K562 (cell line): Measurements from ENCODE around the gene ATP12A. TPM values are rescaled to one million over a fixed set of nuclear protein-coding genes. Genes with fewer than 3 reads are reported as not detected.

Experiments
- ATAC-seq: fragments of 200-7000 bp; cut with Tn5 transposase; 3 replicates; pipeline ENCODE4 v1.9.1; 2020; ENCODE audit warnings: moderate library complexity
- BruUV-seq: library from RNA; stranded (reverse); fragments of 400-500 nt; replicated peaks from 2 replicates; lab custom pipeline; 2021; lab: Mats Ljungman, UMichigan
- CTCF ChIA-PET: fragments of 300-600 bp; formaldehyde crosslinking; extraction: SDS; loops from one replicate; lab custom pipeline; 2021; ENCODE audit warnings: low intra/inter-chr PET ratio; lab: Yijun Ruan, JAX
- POLR2A ChIA-PET: fragments of 300-600, 350-650 bp; sonication (Branson Sonifier 250); formaldehyde crosslinking; extraction: SDS; loops from one replicate; lab custom pipeline; 2021; ENCODE audit warnings: antibody characterized with exemption, inconsistent platforms; lab: Yijun Ruan, JAX
- DNase-seq, 4 experiments: peaks; one replicate each; pipeline versions ENCODE4 v3.0.0 to v3.0.0-alpha.2; 2011 to 2018; ENCODE audit warnings: low spot score in 3 of 4, mixed read lengths in 3 of 4; ENCODE audit errors: extremely low read depth in 1 of 4
- FAIRE-seq: peaks from 2 replicates; lab custom pipeline; 2011; peaks lifted over from hg19 to GRCh38; lab: Jason Lieb, UNC
- H2AFZ ChIP-seq: 2 replicates; pipeline ENCODE4 v1.6.0; 2011; ENCODE audit warnings: low read depth, low read length, control low read depth, inconsistent platforms
- H3K27ac ChIP-seq: fragments of 200-600 bp; 3 replicates; pipeline ENCODE4 v1.8.0; 2011; ENCODE audit warnings: low read depth, mild to moderate bottlenecking, control low read depth, inconsistent platforms, low read length, moderate library complexity, mixed read lengths; ENCODE audit errors: extremely low read depth
- H3K27me3 ChIP-seq, 2 experiments: fragments of 300-600 bp in 1 of 2; 2 replicates in 1 of 2; 3 replicates in 1 of 2; pipeline versions ENCODE4 v1.6.0 to v1.8.0; 2011; ENCODE audit warnings: inconsistent platforms in 2 of 2, low read length in 2 of 2, mild to moderate bottlenecking in 1 of 2, mixed read lengths in 1 of 2, moderate library complexity in 1 of 2; ENCODE audit not compliant: control insufficient read depth in 2 of 2, insufficient read depth in 2 of 2
- H3K36me3 ChIP-seq: fragments of 300-600 bp; 3 replicates; pipeline ENCODE4 v1.8.0; 2011; ENCODE audit warnings: mild to moderate bottlenecking, low read length, inconsistent platforms; ENCODE audit not compliant: control insufficient read depth, insufficient read depth
- H3K4me1 ChIP-seq, 2 experiments: fragments of 200-600 bp in 1 of 2; replicated peaks in 1 of 2; 2 replicates in 1 of 2; 3 replicates in 1 of 2; pipeline versions ENCODE4 v1.5.1 to v1.8.0; 2011; ENCODE audit warnings: inconsistent platforms in 2 of 2, low read length in 2 of 2, mild to moderate bottlenecking in 1 of 2, mixed read lengths in 1 of 2, moderate library complexity in 1 of 2; ENCODE audit not compliant: control insufficient read depth in 2 of 2, insufficient read depth in 2 of 2
- H3K4me2 ChIP-seq: 2 replicates; pipeline ENCODE4 v1.6.1; 2011; ENCODE audit warnings: low read length, control low read depth, inconsistent platforms, mixed read lengths; ENCODE audit not compliant: insufficient read depth
- H3K4me3 ChIP-seq: fragments of 200-600 bp; sonication (generic), shearing (Covaris generic); 2 replicates; pipeline ENCODE4 v1.5.1; 2016; ENCODE audit warnings: control low read depth, inconsistent platforms
- H3K79me2 ChIP-seq: fragments of 200-600 bp; 3 replicates; pipeline ENCODE4 v1.8.0; 2011; ENCODE audit warnings: low read length, inconsistent platforms; ENCODE audit not compliant: control insufficient read depth, insufficient read depth
- H3K9ac ChIP-seq, 2 experiments: 2 replicates each; pipeline versions ENCODE4 v1.6.0 to v1.6.1; 2011; ENCODE audit warnings: low read depth in 2 of 2, low read length in 2 of 2, control low read depth in 1 of 2, inconsistent platforms in 1 of 2, mild to moderate bottlenecking in 1 of 2, mixed read lengths in 1 of 2; ENCODE audit not compliant: insufficient read depth in 1 of 2
- H3K9me1 ChIP-seq: one replicate; pipeline ENCODE4 v1.6.0; 2011; ENCODE audit warnings: inconsistent platforms, mild to moderate bottlenecking, low read length, moderate library complexity; ENCODE audit not compliant: control insufficient read depth, insufficient read depth
- H3K9me3 ChIP-seq: replicated peaks from 2 replicates; pipeline ENCODE4 v1.5.1; 2011; ENCODE audit warnings: low read depth, low read length, inconsistent platforms; ENCODE audit not compliant: control insufficient read depth, insufficient read depth
- H4K20me1 ChIP-seq: replicated peaks from 2 replicates; pipeline ENCODE4 v1.6.1; 2011; ENCODE audit warnings: low read length, inconsistent platforms, mixed read lengths; ENCODE audit not compliant: control insufficient read depth, insufficient read depth
- ASH1L ChIP-seq: fragments of 450-650 bp; IDR thresholded peaks from 2 replicates; pipeline ENCODE4 v1.6.1; 2018; ENCODE audit warnings: borderline replicate concordance, mild to moderate bottlenecking, low read depth; ENCODE audit not compliant: partially characterized antibody
- FOXA3 ChIP-seq, 2 experiments: fragments of 450-650 bp in 1 of 2; sonication (generic) in 1 of 2; formaldehyde crosslinking; IDR thresholded peaks in 1 of 2; conservative IDR thresholded peaks in 1 of 2; 2 replicates each; pipeline versions ENCODE4 v1.4.0 to v1.8.0; 2020 to 2022; ENCODE audit warnings: mild to moderate bottlenecking in 2 of 2, missing genetic modification reagents in 1 of 2
- GTF2A2 ChIP-seq: IDR thresholded peaks from 2 replicates; pipeline ENCODE4 v1.6.1; 2016; ENCODE audit warnings: mild to moderate bottlenecking, missing genetic modification characterization, missing compliant biosample characterization
- HNRNPLL ChIP-seq: fragments of 200-400 bp; formaldehyde crosslinking; IDR thresholded peaks from 2 replicates; pipeline ENCODE4 v1.6.1; 2017; ENCODE audit warnings: low read length, low read depth, mild to moderate bottlenecking; ENCODE audit not compliant: poor library complexity, severe bottlenecking
- MAZ ChIP-seq, 2 experiments: fragments of 450-650 bp in 1 of 2; sonication (generic) in 1 of 2; formaldehyde crosslinking; IDR thresholded peaks in 1 of 2; conservative IDR thresholded peaks in 1 of 2; 2 replicates each; pipeline versions ENCODE4 v1.4.0 to v1.5.0; 2020; ENCODE audit warnings: mild to moderate bottlenecking in 1 of 2, missing genetic modification reagents in 1 of 2
- TBP ChIP-seq: optimal IDR thresholded peaks from 2 replicates; pipeline ENCODE3; 2011; ENCODE audit warnings: low read depth, low read length, improper control_type of control experiment
- THRAP3 ChIP-seq: fragments of 450-650 bp; IDR thresholded peaks from 2 replicates; pipeline ENCODE4 v1.6.1; 2016; ENCODE audit warnings: mild to moderate bottlenecking, inconsistent platforms, borderline replicate concordance
- WGBS: fragments of 100-300 bp; shearing (Covaris generic); methylation state at CpG from one replicate; pipeline ENCODE4 v1.1.6; 2016; ENCODE audit warnings: low coverage, mixed read lengths; ENCODE audit not compliant: insufficient coverage; ENCODE audit errors: missing lambda C conversion rate; 5-methylcytosine and 5-hydroxymethylcytosine counted together
- in situ Hi-C: fragments of 300-500 bp; cut with MboI; formaldehyde crosslinking; loops from 4 replicates; pipeline ENCODE4 v1.15.0; 2018; ENCODE audit warnings: inconsistent platforms, mixed read lengths
- intact Hi-C: fragments of 100-400 bp; cut with micrococcal nuclease; formaldehyde crosslinking; loops from 2 replicates; pipeline ENCODE4 v1.14.2; 2022
- polyA plus RNA-seq, 8 experiments: library from polyadenylated mRNA; depleted of rRNA in 4 of 8; stranded (reverse) in 5 of 8; unstranded in 3 of 8; fragments of >200 nt; fragmentation: Nextera tagmentation in 2 of 8; fragmentation: Illumina TruSeq in 1 of 8; extraction: Ambion mirVana in 2 of 8; extraction: Trizol in 1 of 8; gene quantifications; 2 replicates each; pipeline versions ENCODE4 v1.2.1 to v1.2.3, GENCODE V29; 2011 to 2014; ENCODE audit warnings: inconsistent platforms in 1 of 8, missing spikeins in 1 of 8
- total RNA-seq, 7 experiments: library from RNA; depleted of rRNA in 6 of 7; stranded (reverse); fragments of >200 nt in 6 of 7; fragmentation: Illumina TruSeq in 2 of 7; extraction: Trizol in 2 of 7; gene quantifications; 2 replicates each; pipeline versions ENCODE4 v1.2.1 to v1.2.3, GENCODE V29; 2011 to 2021; ENCODE audit warnings: low replicate concordance in 1 of 7
- TF ChIP-seq, protein P1 (sequence below): fragments of 200-800 bp; sonication (Bioruptor generic); IDR thresholded peaks from 2 replicates; pipeline ENCODE4 v1.6.1; 2017; ENCODE audit warnings: missing genetic modification characterization, missing compliant biosample characterization
- TF ChIP-seq, protein P2 (sequence below): fragments of 250-450 bp; sonication (Bioruptor Pico); IDR thresholded peaks from 2 replicates; pipeline ENCODE4 v1.5.0; 2021; ENCODE audit warnings: mild to moderate bottlenecking, moderate library complexity
- TF ChIP-seq, protein P3 (sequence below): sonication (generic); formaldehyde crosslinking; IDR thresholded peaks from 2 replicates; pipeline ENCODE4 v1.8.1; 2023; ENCODE audit warnings: missing genetic modification reagents, mild to moderate bottlenecking, borderline replicate concordance

Gene ATP12A
- total and polyA plus RNA-seq, 9 of the 15 experiments (the other 6 are each of a cell fraction or from before 2014, with no cell fraction given), result not detected

DNA sequence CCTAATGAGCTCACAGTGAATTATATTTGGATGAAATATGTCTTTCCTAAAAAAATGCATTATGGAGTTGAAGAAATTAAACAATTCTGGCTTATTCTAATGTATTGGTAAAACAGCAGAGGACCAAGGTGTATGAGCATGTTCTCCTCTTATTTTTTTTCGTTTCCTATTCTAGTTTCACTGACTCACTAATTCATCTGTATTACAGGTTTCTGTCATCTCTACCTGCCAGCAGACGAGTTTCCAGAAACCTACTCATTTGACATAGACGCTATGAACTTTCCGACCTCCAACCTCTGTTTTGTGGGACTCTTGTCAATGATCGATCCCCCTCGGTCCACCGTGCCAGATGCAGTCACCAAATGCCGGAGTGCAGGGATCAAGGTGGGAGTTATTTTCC, 20.3 kb downstream of the ATP12A start:
- FAIRE-seq (no peak), DNase-seq (no peak), ATAC-seq (no peak)
- in situ Hi-C loops (no loop called here), intact Hi-C loops (no loop called here)
- H3K36me3 ChIP-seq, result no peaks in the 10 kb centered on the region
- H3K9me1 ChIP-seq, result no peaks in the 10 kb centered on the region
- no peaks in the 10 kb centered on the region for H3K79me2 ChIP-seq
- no peak overlapping the region for H3K4me2 ChIP-seq
- no peak overlapping the region for H3K27ac ChIP-seq
- no peaks in the 10 kb centered on the region for H4K20me1 ChIP-seq
- CTCF ChIA-PET, result no interaction called here
- BruUV-seq, result no TSS peak
- no peaks in the 10 kb centered on the region for H3K9me3 ChIP-seq
- no peaks in the 10 kb centered on the region for H3K4me1 ChIP-seq
- no peak overlapping the region for H3K4me3 ChIP-seq
- no peak overlapping the region for H2AFZ ChIP-seq
- POLR2A ChIA-PET, result no interaction called here
- H3K9ac ChIP-seq, result no peak overlapping the region
- WGBS, result 2% methylated on average over 5 of the region's 8 CpGs
- H3K27me3 ChIP-seq, result peaks cover 0 to 23% of the 10 kb centered on the region in 2 experiments; a peak in 2 of 5 replicates
- no peak for TF ChIP-seq FOXA3 (CRISPR knock-in tag; conservative IDR thresholded peaks at IDR 0.05 in 1 of 2, IDR thresholded peaks at IDR 0.05 in 1 of 2)
- TF ChIP-seq, protein P1, sequence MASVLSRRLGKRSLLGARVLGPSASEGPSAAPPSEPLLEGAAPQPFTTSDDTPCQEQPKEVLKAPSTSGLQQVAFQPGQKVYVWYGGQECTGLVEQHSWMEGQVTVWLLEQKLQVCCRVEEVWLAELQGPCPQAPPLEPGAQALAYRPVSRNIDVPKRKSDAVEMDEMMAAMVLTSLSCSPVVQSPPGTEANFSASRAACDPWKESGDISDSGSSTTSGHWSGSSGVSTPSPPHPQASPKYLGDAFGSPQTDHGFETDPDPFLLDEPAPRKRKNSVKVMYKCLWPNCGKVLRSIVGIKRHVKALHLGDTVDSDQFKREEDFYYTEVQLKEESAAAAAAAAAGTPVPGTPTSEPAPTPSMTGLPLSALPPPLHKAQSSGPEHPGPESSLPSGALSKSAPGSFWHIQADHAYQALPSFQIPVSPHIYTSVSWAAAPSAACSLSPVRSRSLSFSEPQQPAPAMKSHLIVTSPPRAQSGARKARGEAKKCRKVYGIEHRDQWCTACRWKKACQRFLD (CRISPR knock-in tag), result no peak
- no peak for TF ChIP-seq TBP
- TF ChIP-seq HNRNPLL, result no peak
- TF ChIP-seq ASH1L, result no peak
- TF ChIP-seq MAZ (CRISPR knock-in tag; conservative IDR thresholded peaks at IDR 0.05 in 1 of 2, IDR thresholded peaks at IDR 0.05 in 1 of 2), result no peak
- no peak for TF ChIP-seq THRAP3
- no peak for TF ChIP-seq GTF2A2
- TF ChIP-seq, protein P2, sequence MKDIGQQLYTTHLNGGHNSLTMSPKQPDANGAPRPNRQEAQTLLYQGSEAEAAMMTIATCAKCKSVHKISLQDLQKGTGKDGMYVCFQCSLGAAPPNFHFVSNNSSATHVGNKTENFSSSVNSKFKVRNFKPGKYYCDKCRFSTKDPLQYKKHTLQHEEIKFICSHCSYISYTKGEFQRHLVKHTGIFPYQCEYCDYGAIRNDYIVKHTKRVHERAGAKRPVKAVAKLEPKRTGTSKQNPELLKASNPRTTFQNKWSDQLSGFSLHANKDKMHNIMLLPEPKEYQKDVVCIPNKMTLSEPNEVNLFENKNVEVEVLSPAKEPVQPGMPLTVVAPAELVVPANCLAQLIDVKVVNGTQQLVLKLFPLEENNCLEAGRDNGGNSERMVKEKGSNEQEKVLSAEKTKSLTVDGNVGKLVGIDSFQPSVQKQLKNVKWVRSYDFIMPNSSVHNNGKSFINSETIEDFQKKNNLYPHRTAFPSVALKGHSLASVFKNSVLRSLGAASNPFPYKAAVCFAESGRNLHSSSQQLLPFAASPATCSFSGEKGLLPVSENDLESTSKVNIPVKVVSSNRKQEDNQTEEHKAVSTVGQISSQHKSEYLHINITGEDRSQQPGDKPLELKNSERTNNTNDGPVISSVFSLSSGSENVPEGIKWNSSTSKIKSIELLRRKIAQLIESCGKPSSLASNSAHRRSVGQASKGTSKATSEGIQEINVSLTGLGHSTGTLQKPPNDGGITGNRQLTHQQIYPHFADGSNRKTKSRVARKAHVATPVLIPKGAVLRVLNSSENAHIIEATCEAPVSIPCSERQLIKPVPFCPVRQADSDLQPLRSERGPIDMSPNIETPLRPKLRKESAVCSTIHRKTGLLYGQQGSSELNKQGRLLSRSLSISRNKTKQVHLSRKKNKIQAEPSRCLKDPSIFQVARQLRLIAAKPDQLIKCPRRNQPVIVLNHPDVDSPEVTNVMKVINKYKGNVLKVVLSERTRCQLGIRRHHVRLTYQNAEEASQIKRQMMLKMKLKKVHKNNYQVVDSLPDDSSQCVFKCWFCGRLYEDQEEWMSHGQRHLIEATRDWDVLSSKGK (CRISPR knock-in tag), result no peak
- TF ChIP-seq, protein P3, sequence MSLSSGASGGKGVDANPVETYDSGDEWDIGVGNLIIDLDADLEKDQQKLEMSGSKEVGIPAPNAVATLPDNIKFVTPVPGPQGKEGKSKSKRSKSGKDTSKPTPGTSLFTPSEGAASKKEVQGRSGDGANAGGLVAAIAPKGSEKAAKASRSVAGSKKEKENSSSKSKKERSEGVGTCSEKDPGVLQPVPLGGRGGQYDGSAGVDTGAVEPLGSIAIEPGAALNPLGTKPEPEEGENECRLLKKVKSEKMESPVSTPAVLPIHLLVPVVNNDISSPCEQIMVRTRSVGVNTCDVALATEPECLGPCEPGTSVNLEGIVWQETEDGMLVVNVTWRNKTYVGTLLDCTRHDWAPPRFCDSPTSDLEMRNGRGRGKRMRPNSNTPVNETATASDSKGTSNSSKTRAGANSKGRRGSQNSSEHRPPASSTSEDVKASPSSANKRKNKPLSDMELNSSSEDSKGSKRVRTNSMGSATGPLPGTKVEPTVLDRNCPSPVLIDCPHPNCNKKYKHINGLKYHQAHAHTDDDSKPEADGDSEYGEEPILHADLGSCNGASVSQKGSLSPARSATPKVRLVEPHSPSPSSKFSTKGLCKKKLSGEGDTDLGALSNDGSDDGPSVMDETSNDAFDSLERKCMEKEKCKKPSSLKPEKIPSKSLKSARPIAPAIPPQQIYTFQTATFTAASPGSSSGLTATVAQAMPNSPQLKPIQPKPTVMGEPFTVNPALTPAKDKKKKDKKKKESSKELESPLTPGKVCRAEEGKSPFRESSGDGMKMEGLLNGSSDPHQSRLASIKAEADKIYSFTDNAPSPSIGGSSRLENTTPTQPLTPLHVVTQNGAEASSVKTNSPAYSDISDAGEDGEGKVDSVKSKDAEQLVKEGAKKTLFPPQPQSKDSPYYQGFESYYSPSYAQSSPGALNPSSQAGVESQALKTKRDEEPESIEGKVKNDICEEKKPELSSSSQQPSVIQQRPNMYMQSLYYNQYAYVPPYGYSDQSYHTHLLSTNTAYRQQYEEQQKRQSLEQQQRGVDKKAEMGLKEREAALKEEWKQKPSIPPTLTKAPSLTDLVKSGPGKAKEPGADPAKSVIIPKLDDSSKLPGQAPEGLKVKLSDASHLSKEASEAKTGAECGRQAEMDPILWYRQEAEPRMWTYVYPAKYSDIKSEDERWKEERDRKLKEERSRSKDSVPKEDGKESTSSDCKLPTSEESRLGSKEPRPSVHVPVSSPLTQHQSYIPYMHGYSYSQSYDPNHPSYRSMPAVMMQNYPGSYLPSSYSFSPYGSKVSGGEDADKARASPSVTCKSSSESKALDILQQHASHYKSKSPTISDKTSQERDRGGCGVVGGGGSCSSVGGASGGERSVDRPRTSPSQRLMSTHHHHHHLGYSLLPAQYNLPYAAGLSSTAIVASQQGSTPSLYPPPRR (CRISPR knock-in tag), result no peak
